Hematopoietic multipotent progenitor cell treated with erythropoietin and hydrocortisone succinate and interleukin-3 and kit ligand, for 8 days (in vitro differentiated cells): ENCODE results near the gene AFTPH.

Experiments used
- DNase-seq: peaks from one replicate; pipeline ENCODE4 v3.0.0-alpha.2; 2015

AFTPH gene

DNA sequence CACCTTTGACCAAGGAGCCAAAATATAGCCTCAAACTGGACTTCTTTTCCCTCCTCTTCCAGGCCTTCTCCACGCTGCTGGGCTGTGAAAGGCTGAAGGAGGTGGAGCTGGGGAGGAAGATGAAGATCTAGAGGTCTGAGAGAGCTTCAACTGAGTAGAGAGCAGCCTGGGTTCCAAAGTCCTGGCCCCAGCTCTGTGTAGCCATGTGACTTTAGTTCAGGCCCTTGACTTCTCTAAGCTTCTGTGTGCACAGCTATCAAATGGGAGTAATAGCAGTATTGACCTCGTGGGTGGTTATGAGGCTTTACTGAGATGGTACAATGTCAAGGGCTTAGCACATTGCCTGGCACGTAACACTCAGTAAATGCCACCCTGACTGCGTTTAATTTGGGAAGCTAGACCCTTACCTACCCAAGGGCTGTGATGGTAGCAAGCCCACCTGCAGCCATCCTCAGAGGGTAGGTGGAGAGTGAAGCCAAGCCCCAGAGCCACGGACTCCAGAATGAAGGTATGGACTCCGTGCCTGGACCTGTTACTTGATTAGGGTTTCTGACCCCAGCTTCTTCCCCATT lies 91.2 kb downstream of the AFTPH start:
- no peak for DNase-seq

GRCh38 chr2:64615844-64616536 lies 91.9 kb downstream of the AFTPH start:
- no peak for DNase-seq

- DNase-seq: no peak
Measured at GRCh38 chr2:64617631-64618151, 93.6 kb downstream of the AFTPH start.

DNA sequence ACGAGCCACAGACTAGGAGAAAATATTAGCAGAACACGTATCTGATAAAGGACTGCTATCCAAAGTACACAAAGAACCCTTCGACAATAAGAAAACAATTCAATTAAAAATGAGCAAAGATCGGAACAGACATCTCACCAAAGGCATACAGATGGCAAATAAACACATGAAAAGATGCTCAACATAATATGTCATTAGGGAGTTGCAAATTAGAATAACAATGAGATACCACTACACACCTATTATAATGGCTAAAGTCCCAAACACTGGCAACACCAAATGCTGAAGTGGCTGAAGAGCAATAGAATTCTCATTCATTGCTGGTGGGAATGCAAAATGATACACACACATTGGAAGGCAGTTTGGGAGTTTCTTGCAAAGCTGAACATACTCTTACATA lies 96.5 kb downstream of the AFTPH start:
- DNase-seq: no peak

GRCh38 chr2:64622443-64623241 lies 98.5 kb downstream of the AFTPH start:
- DNase-seq: no peak

GRCh38 chr2:64623242-64623850 lies 99.2 kb downstream of the AFTPH start:
- no peak for DNase-seq

DNA sequence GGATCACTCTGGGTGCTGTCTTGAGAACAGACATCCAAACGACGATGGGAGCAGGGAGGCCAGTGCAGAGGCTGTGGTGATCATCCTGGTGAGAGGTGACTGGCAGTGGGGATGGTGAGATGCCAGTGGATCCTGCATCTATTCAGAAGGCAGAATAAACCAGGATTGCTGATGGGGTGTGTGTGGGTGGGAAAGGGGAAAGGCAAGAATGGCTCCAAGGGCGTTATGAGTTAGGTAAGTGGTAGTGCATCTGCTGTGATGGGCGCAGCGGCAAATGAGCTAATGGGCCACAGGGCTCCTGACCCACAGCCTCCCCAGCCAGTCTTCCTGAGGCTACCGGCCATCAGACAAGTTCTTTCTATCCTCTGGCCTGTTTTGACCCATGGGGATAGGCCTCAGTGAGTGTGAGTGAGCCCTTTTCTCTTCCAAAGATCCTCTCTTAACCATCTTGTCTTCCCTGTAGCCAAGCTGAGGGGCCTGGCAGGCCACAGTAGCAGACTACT lies 100.0 kb downstream of the AFTPH start:
- no peak for DNase-seq

GRCh38 chr2:64624862-64625261 lies 100.7 kb downstream of the AFTPH start:
- no peak for DNase-seq

DNA sequence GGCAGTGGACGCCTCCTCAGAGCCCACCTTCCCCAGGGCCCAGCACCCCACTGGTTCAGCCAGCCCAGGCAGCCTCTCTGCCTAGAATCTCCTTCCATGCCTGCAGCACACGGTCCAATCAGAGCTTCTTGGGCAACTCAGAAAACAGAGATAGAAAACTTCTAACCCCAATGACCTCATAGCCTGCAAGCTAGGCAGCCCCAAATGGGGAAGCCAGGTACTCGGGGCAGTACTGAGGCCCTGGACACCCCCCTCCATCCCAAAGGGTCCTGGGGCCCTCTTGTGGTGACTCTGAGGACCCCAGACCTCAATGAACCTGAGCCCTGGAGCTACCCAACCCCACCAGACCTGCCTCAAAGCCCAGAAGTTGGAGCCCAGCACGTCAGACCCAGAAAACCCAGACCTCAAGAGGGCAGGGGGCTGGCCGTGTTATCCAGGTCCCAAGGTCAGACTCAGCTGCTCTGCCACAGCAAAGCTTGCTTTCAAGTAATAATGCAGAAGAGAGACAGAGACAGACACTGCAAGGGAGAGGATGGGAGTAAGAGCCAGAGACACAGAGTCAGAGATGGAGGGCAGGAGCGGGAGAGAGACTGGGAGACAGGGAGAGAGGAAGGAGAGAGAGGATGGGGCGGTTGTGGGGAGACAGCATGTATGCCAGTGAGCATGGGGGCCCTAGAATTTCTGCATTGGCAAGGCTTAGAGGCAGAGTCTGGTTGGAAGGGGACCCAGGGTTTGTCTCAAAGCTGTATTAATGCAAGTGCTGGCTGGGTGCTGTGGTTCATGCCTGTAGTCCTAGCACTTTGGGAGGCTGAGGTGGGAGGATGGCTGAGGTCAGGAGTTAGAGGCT lies 101.4 kb downstream of the AFTPH start:
- no peak for DNase-seq

DNA sequence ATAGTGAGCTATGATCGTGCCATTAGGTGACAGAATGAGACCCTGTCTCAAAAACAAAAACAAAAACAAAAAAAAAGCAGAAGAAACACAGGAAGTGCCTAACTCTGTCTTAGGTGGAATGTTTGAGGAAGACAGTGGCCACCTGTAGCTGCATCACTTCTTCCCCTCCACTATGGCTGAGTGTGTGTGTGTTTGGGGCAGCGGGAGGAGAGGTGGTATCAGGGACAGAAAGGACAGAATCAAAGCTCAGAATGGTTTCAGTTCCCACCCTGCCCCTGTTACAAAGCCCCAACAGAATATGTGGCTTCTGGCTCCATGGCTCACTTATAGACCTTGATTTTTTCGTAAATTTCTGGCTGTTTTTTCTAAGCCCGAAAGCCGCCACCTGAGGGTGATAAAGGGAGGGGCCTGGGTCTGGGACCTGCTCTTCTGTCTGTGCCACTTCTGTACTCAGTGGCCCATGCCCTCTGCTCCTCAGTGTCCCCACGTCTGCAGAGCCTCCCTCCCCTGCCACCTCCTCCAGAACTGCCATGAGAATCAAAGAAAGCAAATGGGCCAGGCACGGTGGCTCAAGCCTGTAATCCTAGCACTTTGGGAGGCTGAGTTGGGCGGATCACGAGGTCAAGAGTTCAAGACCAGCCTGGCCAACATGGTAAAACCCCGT lies 102.2 kb downstream of the AFTPH start:
- DNase-seq: no peak

GRCh38 chr2:64626963-64627760 lies 103.0 kb downstream of the AFTPH start:
- DNase-seq: no peak

- DNase-seq: no peak
Measured at GRCh38 chr2:64627860-64628841, 104.0 kb downstream of the AFTPH start.

DNA sequence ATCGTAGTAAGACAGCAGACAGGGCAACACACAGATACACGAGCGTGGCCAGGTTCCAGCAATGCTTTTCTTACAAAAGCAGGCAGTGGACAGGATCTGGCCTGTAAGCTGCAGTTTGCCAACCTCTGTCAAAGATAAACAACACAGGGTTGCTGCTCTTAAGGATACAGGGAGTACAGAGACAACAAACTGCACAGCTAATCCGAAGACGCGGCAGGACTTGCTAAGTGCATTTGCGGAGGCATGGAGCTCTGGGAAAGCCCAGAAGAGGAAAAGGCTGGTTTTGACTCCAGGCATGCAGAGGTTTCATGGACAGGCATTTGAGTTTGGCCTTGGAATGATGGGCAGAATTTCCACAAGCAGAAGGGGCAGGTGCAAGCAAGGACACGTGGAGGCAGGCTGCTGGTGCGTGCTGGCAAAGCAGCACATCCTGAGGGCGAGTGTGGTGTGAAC lies 105.2 kb downstream of the AFTPH start:
- DNase-seq: no peak

GRCh38 chr2:64629875-64630274 lies 105.7 kb downstream of the AFTPH start:
- DNase-seq: no peak

- DNase-seq: no peak
Measured at GRCh38 chr2:64630752-64631151, 106.6 kb downstream of the AFTPH start.

DNA sequence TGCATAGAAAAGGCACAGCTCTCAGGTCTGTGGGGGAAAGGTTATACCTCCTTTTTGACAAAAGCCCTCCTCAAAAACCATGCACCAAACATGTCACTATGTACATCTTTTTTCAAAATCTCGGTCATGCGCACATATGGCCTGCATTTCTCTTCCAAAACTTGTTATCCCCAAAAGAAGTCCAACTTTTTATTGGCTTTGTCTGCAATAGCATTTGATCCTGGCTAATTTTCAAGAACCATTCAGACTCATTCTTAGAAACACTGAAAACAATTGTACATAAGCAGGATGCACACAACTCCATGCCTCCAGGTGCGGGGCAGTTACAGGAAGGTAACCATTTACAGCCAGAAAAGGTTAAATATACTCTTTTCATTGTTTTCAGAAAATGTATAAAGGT lies 107.6 kb downstream of the AFTPH start:
- DNase-seq: no peak

DNA sequence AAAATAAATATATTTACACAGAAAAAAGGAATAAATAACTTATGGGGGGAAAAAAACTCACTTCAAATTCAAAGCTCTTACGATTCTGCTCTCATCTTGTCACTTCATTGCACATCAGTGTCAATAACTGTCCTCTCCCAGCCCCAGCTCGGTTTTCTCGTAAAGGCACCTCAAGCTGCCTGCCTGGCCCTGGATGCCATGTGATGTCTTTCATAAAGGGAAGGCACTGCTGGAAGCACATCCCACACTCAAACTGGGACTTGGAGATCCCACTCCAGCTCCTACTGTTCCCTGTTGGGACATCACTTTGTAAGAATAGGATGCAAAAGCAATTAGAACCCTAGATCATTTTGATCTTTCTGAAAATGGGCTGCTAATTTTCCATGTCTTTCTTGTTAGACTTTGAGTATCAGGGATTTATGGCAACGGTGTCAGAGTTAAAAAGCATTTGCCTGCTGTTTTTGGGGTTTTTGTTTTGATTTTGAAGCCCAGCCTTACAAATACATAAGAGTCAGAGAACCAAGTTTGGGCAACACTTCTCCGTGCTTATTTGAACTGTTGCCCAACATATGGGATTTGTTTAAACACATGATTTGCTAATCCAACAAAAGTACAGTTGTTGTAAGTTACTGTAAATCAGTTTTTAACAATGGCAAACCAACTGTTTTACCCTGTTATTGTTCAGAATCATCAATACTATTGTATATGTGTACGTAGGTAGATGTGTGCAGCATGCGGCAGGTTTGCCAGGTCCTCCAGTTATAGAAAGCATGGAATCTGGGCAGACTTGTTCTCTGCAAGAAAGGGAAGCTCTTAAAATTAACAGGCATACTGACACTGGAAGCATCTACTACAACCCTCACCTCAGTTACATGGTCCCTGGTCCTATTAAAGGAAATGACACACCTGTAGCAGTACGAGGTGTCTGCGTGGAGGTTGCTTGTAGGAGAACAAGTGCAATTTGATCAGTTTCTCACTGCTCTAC lies 109.0 kb downstream of the AFTPH start:
- DNase-seq: no peak
